DND-41 (cell line): ENCODE data around the gene STARD8.

Experiments
- ATAC-seq: fragments of 200-7000 bp; cut with Tn5 transposase; 3 replicates; pipeline ENCODE4 v1.9.1; 2021; ENCODE audit warnings: low read depth; ENCODE audit not compliant: insufficient read depth
- DNase-seq: peaks from one replicate; pipeline ENCODE4 v3.0.0-alpha.2; 2020
- H2AFZ ChIP-seq: 2 replicates; pipeline ENCODE4 v1.6.0; 2012; ENCODE audit warnings: low read depth, low read length
- H3K27ac ChIP-seq: 2 replicates; pipeline ENCODE4 v1.5.1; 2012; ENCODE audit warnings: low read length, inconsistent platforms
- H3K27me3 ChIP-seq: fragments of 200-600 bp; sonication (generic); 2 replicates; pipeline ENCODE4 v1.6.0; 2012; ENCODE audit warnings: low read length, mild to moderate bottlenecking, inconsistent platforms; ENCODE audit not compliant: insufficient read depth, poor library complexity
- H3K36me3 ChIP-seq: 2 replicates; pipeline ENCODE4 v1.5.1; 2012; ENCODE audit warnings: low read length, inconsistent platforms; ENCODE audit not compliant: insufficient read depth
- H3K4me1 ChIP-seq: 2 replicates; pipeline ENCODE4 v1.5.1; 2012; ENCODE audit warnings: mild to moderate bottlenecking, low read length; ENCODE audit not compliant: insufficient read depth
- H3K4me2 ChIP-seq: 2 replicates; pipeline ENCODE4 v1.6.0; 2012; ENCODE audit warnings: mild to moderate bottlenecking, moderate library complexity, low read length, inconsistent platforms; ENCODE audit not compliant: insufficient read depth
- H3K4me3 ChIP-seq, 2 experiments: fragments of 200-600 bp in 1 of 2; shearing (Covaris generic) in 1 of 2; 2 replicates each; pipeline ENCODE4 v1.5.1; 2012 to 2016; ENCODE audit warnings: inconsistent platforms in 2 of 2, low read length in 2 of 2, mild to moderate bottlenecking in 2 of 2, low read depth in 1 of 2, moderate library complexity in 1 of 2
- H3K79me2 ChIP-seq: 2 replicates; pipeline ENCODE4 v1.6.0; 2012; ENCODE audit warnings: low read length, inconsistent platforms; ENCODE audit not compliant: insufficient read depth
- H3K9ac ChIP-seq: 2 replicates; pipeline ENCODE4 v1.6.0; 2012; ENCODE audit warnings: low read depth, mild to moderate bottlenecking, inconsistent platforms, low read length, moderate library complexity
- H3K9me3 ChIP-seq: 2 replicates; pipeline ENCODE4 v1.5.1; 2012; ENCODE audit warnings: low read length, moderate library complexity, mild to moderate bottlenecking, inconsistent platforms; ENCODE audit not compliant: insufficient read depth, severe bottlenecking
- H4K20me1 ChIP-seq: 2 replicates; pipeline ENCODE4 v1.6.0; 2012; ENCODE audit warnings: low read length; ENCODE audit not compliant: insufficient read depth
- EZH2 ChIP-seq: IDR thresholded peaks from 3 replicates; pipeline ENCODE4 v1.6.1; 2012; ENCODE audit warnings: borderline replicate concordance, low read depth, mild to moderate bottlenecking, moderate library complexity, low read length, inconsistent platforms; ENCODE audit not compliant: severe bottlenecking
- TF ChIP-seq, protein P1 (sequence below): IDR thresholded peaks from 2 replicates; pipeline ENCODE4 v1.5.1; 2012; ENCODE audit warnings: borderline replicate concordance, low read length, moderate library complexity, mild to moderate bottlenecking; ENCODE audit not compliant: poor library complexity, severe bottlenecking; ENCODE audit errors: extremely low read depth

STARD8 gene

DNA sequence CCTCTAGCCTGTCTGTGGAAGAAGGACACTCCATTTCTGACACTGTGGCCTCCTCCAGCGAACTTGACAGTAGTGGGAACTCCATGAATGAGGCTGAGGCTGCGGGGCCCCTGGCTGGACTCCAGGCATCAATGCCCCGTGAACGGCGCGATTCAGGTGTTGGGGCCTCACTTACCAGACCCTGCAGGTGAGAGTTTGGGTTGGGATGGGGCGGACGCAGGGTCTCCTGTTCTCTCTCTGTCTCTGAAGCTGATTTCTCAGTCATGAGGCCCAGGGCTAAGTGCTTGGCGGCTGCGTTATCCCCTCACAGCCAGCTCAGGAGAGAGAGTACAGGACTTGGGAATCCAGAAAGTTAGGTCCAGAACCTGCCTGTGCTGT is 71.0 kb downstream of the STARD8 start:
- H3K27me3 ChIP-seq, result no peaks in the 10 kb centered on the region
- ATAC-seq, result no peak

DNA sequence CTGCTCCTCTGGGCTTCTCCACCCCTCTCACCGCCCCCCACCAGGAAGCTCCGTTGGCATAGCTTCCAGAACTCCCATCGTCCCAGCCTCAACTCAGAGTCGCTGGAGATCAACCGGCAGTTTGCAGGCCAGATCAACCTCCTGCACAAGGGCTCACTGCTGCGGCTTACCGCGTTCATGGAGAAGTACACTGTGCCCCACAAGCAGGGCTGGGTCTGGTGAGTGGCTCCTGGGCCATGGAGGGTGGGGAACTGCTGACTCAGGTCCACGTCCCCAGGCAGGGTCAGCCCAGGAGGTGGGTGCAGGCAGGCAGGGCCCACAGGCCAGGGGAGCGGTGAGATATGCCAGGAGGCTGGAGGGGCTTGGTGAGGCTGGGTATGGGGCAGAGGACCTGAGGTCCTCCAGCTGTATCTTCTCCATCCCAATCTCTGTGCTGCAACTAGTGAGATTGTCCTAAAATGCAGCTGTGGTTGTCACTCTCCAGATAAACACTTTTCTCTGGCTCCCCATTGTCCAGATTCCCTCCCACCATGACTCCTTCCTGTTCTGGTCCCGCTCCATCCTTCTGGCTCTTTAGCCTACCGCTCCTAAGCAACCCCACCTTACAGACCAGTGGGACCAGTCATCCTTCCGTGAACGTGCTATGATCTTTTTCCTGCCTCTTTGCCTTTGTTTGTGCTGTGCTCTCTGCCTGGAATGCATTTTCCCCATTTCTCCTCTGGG is 71.9 kb downstream of the STARD8 start:
- Histone ChIP-seq H3K4me1 (no peaks in the 10 kb centered on the region), H4K20me1 (no peaks in the 10 kb centered on the region), H3K4me3 (no peak overlapping the region), H3K4me2 (no peak overlapping the region), H3K9me3 (no peaks in the 10 kb centered on the region), H2AFZ (no peak overlapping the region), H3K9ac (no peak overlapping the region), H3K27me3 (no peaks in the 10 kb centered on the region), H3K79me2 (no peaks in the 10 kb centered on the region), H3K27ac (no peak overlapping the region), H3K36me3 (no peaks in the 10 kb centered on the region)
- TF ChIP-seq, protein P1, sequence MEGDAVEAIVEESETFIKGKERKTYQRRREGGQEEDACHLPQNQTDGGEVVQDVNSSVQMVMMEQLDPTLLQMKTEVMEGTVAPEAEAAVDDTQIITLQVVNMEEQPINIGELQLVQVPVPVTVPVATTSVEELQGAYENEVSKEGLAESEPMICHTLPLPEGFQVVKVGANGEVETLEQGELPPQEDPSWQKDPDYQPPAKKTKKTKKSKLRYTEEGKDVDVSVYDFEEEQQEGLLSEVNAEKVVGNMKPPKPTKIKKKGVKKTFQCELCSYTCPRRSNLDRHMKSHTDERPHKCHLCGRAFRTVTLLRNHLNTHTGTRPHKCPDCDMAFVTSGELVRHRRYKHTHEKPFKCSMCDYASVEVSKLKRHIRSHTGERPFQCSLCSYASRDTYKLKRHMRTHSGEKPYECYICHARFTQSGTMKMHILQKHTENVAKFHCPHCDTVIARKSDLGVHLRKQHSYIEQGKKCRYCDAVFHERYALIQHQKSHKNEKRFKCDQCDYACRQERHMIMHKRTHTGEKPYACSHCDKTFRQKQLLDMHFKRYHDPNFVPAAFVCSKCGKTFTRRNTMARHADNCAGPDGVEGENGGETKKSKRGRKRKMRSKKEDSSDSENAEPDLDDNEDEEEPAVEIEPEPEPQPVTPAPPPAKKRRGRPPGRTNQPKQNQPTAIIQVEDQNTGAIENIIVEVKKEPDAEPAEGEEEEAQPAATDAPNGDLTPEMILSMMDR, result no peak
- no peak for TF ChIP-seq EZH2
- ATAC-seq (no peak), DNase-seq (no peak)

More for the DNA sequence above, 71.0 kb downstream of the STARD8 start:
- no peak for DNase-seq
- no peak overlapping the region for H3K27ac ChIP-seq
- no peak overlapping the region for H2AFZ ChIP-seq
- H3K4me2 ChIP-seq, result no peak overlapping the region
- TF ChIP-seq, protein P1, result no peak
- TF ChIP-seq EZH2, result no peak
- no peaks in the 10 kb centered on the region for H4K20me1 ChIP-seq
- no peak overlapping the region for H3K9ac ChIP-seq
- no peaks in the 10 kb centered on the region for H3K36me3 ChIP-seq
- H3K4me3 ChIP-seq, result no peak overlapping the region
- no peaks in the 10 kb centered on the region for H3K4me1 ChIP-seq
- no peaks in the 10 kb centered on the region for H3K9me3 ChIP-seq
- no peaks in the 10 kb centered on the region for H3K79me2 ChIP-seq

DNA sequence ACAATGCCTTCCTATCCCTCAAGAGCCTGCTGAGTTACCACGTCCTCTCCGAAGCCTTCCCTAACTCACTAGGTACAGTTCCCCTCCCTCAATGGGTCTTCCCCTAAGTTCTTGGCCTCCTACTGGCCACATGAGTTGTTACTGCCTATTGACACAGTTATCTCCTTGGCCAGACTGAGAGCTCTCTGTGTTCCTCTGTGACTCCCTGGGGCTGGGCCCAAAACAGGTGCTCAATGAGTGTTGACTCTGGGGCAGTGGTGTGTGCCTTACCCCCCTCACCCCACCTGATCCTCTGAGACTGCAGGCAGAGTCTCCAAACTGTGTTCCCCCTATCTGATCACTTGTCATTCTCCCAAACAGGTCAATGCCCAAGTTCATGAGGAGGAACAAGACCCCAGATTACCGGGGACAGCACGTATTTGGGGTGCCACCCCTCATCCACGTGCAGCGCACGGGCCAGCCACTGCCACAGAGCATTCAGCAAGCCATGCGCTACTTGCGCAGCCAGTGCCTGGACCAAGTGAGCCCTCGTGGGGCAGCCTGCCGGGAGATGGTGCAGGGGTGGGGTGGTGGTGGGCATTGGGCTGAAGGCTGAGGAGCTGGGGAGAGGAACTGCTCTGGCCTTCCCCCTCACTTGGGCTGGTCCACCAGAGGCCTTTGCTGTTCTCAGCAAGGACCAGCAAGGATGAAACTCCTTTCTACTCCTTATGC is 72.6 kb downstream of the STARD8 start:
- H4K20me1 ChIP-seq, result no peaks in the 10 kb centered on the region

More for the DNA sequence above, 72.6 kb downstream of the STARD8 start:
- ATAC-seq, result no peak; the same call in 2 of the 3 replicates
- Histone ChIP-seq H2AFZ (no peak overlapping the region), H3K4me2 (no peak overlapping the region), H3K27ac (no peak overlapping the region), H3K4me3 (no peak overlapping the region), H3K9me3 (no peaks in the 10 kb centered on the region), H3K9ac (no peak overlapping the region), H3K36me3 (no peaks in the 10 kb centered on the region), H3K4me1 (no peaks in the 10 kb centered on the region), H3K79me2 (no peaks in the 10 kb centered on the region), H3K27me3 (no peaks in the 10 kb centered on the region)
- no peak for TF ChIP-seq EZH2
- TF ChIP-seq, protein P1, result no peak
- no peak for DNase-seq
